Measurements from ENCODE around the gene RNF8. TPM values are rescaled to one million over a fixed set of nuclear protein-coding genes. Genes with fewer than 3 reads are reported as not detected.

RNF8 gene
- total and polyA plus RNA-seq, 2 donors (not counting 3 experiments of a cell fraction or from before 2014, with no cell fraction given): 16.6 to 27.3 TPM

DNA sequence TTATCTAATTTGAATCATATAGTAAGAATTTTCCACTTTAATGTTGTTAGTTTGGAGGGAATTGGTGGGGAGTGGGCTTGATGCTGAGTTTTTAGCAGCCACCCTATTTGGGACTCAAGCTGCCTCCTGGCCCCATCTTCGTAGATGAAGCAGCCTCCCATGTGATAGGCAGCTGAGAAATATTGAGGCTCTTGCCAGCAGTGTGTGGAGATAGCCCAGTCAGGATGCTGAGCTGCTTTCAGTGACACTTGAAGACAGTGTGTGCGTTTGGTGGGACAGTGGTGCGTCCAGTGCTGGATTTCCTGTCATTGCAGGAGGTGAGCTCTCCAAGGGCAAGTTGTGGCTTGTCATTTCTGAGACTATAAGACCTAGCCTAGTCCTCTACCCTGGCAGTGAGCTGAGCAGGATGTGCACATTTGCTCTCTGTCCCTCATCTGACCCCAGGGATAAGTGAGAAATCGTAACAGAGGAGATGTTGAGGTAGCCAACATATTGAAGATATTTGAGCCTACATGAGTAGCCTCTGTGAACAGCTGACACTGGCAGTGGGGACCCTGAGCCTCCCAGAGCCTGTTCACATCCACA lies 47.9 kb upstream of the RNF8 start:
- Histone ChIP-seq H4K20me1 (replicated peaks; ENCODE audit: control insufficient read depth, extremely low read depth, insufficient read depth, low read length) (no peaks in the 10 kb centered on the region), H3K4me2 (ENCODE audit: insufficient read depth, low read length) (no peak overlapping the region), H3K9me3 (replicated peaks; ENCODE audit: control insufficient read depth, insufficient read depth, low read length) (no peaks in the 10 kb centered on the region), H3K9me1 (replicated peaks; ENCODE audit: control insufficient read depth, extremely low read depth, insufficient read depth, low read length) (no peaks in the 10 kb centered on the region), H3K4me3 (replicated peaks in 1 of 3; ENCODE audit: insufficient read depth in 1 of 3, low read depth in 1 of 3, low read length in 3 of 3) (no peak overlapping the region), H3K27ac (ENCODE audit: insufficient read depth, low read depth, low read length) (no peak overlapping the region), H3K36me3 (ENCODE audit: control insufficient read depth in 2 of 2, extremely low read depth in 1 of 2, insufficient read depth in 2 of 2, low read length in 2 of 2) (peaks cover 5 to 17% of the 10 kb centered on the region in 2 experiments), H3K4me1 (ENCODE audit: control insufficient read depth, extremely low read depth, insufficient read depth, low read length) (peaks cover 8% of the 10 kb centered on the region), H3K9ac (replicated peaks; ENCODE audit: extremely low read depth, insufficient read depth, low read length) (no peak overlapping the region), H3K27me3 (ENCODE audit: control insufficient read depth in 2 of 2, insufficient read depth in 2 of 2, low read length in 2 of 2) (no peaks in the 10 kb centered on the region), H2AFZ (ENCODE audit: low read depth, low read length) (no peak overlapping the region), H3K79me2 (ENCODE audit: control insufficient read depth, insufficient read depth, low read length) (no peaks in the 10 kb centered on the region)
- no peak for FAIRE-seq
- dilution Hi-C loops (cut with MboI; ENCODE audit: extremely low pct_ligation_motif_present, low sequenced_read_pairs) (no loop called here), intact Hi-C loops (cut with micrococcal nuclease) (no loop called here)
- CTCF ChIA-PET: interaction anchor here (0.5 to 1.9 kb wide), 4 partner anchors 9 to 288 kb away, joined by 3 to 11 read pairs (median 3); no protein-coding TSS in a partner anchor
- TF ChIP-seq, protein P1, sequence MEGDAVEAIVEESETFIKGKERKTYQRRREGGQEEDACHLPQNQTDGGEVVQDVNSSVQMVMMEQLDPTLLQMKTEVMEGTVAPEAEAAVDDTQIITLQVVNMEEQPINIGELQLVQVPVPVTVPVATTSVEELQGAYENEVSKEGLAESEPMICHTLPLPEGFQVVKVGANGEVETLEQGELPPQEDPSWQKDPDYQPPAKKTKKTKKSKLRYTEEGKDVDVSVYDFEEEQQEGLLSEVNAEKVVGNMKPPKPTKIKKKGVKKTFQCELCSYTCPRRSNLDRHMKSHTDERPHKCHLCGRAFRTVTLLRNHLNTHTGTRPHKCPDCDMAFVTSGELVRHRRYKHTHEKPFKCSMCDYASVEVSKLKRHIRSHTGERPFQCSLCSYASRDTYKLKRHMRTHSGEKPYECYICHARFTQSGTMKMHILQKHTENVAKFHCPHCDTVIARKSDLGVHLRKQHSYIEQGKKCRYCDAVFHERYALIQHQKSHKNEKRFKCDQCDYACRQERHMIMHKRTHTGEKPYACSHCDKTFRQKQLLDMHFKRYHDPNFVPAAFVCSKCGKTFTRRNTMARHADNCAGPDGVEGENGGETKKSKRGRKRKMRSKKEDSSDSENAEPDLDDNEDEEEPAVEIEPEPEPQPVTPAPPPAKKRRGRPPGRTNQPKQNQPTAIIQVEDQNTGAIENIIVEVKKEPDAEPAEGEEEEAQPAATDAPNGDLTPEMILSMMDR (IDR thresholded peaks at IDR 0.05; ENCODE audit: extremely low read depth in 1 of 2, insufficient read depth in 1 of 2, low read depth in 1 of 2, low read length in 2 of 2): no peak
- TF ChIP-seq MYC (IDR thresholded peaks at IDR 0.05; ENCODE audit: low read depth, low read length) (no peak), GATA2 (IDR thresholded peaks at IDR 0.05; ENCODE audit: insufficient read depth, insufficient read length, low read depth, low read length) (no peak), EZH2 (IDR thresholded peaks at IDR 0.05; ENCODE audit: borderline replicate concordance, low read depth, low read length, severe bottlenecking) (no peak), POLR2AphosphoS5 (IDR thresholded peaks at IDR 0.05; ENCODE audit: insufficient read depth, low read depth, low read length) (no peak), FOS (IDR thresholded peaks at IDR 0.05; ENCODE audit: borderline replicate concordance, insufficient read depth, low read length) (no peak), JUN (IDR thresholded peaks at IDR 0.05; ENCODE audit: borderline replicate concordance, insufficient read depth, insufficient read length, low read depth) (no peak), POLR2A (IDR thresholded peaks at IDR 0.05; ENCODE audit: low read depth, low read length) (no peak)
- TF ChIP-seq, protein P2, sequence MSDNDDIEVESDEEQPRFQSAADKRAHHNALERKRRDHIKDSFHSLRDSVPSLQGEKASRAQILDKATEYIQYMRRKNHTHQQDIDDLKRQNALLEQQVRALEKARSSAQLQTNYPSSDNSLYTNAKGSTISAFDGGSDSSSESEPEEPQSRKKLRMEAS (IDR thresholded peaks at IDR 0.05; ENCODE audit: insufficient read depth, insufficient read length): no peak
- POLR2A ChIA-PET: no interaction called here
- BruUV-seq (replicated peaks): no TSS peak
- no peak for DNase-seq (ENCODE audit: low read depth, low spot score)
